GM12878 (cell line): Measurements from ENCODE around the gene EHMT2.

ENCODE experiments used
- ATF3 ChIP-seq: IDR thresholded peaks from 2 replicates; pipeline ENCODE4 v1.6.1; 2011; ENCODE audit warnings: low read depth, mild to moderate bottlenecking, low read length, moderate library complexity, borderline replicate concordance; ENCODE audit errors: extremely low read depth
- CHD2 ChIP-seq: IDR thresholded peaks from 2 replicates; pipeline ENCODE4 v1.6.1; 2011; ENCODE audit warnings: low read depth, low read length, improper control_type of control experiment, borderline replicate concordance
- CREM ChIP-seq: IDR thresholded peaks from 2 replicates; pipeline ENCODE4 v1.6.1; 2014; ENCODE audit warnings: antibody characterized with exemption, low read depth
- CTCF ChIP-seq, 3 experiments: IDR thresholded peaks in 2 of 3; conservative IDR thresholded peaks in 1 of 3; 2 replicates each; pipeline ENCODE4 v1.5.1; 2011; ENCODE audit warnings: low read depth in 3 of 3, low read length in 3 of 3, mild to moderate bottlenecking in 3 of 3, control low read depth in 2 of 3, moderate library complexity in 2 of 3, inconsistent platforms in 1 of 3, mixed read lengths in 1 of 3; ENCODE audit not compliant: control insufficient read depth in 2 of 3, insufficient read depth in 1 of 3; ENCODE audit errors: extremely low read depth in 1 of 3
- EP300 ChIP-seq, 2 experiments: fragments of 150-350 bp in 1 of 2; IDR thresholded peaks; 2 replicates each; pipeline ENCODE4 v1.6.1; 2011 to 2012; ENCODE audit warnings: low read depth in 2 of 2, low read length in 2 of 2, borderline replicate concordance in 1 of 2, improper control_type of control experiment in 1 of 2, inconsistent platforms in 1 of 2; ENCODE audit not compliant: control insufficient read depth in 1 of 2
- JUND ChIP-seq: IDR thresholded peaks from 2 replicates; pipeline ENCODE4 v1.6.1; 2012; ENCODE audit warnings: low read depth, mild to moderate bottlenecking, low read length, improper control_type of control experiment, moderate library complexity
- POLR2A ChIP-seq: IDR thresholded peaks from 2 replicates; pipeline ENCODE4 v1.6.1; 2011; ENCODE audit warnings: low read depth, mild to moderate bottlenecking, low read length
- POLR2AphosphoS5 ChIP-seq: IDR thresholded peaks from 2 replicates; pipeline ENCODE4 v1.6.1; 2011; ENCODE audit warnings: mild to moderate bottlenecking, low read length, inconsistent platforms
- USF2 ChIP-seq: IDR thresholded peaks from 2 replicates; pipeline ENCODE4 v1.6.1; 2011; ENCODE audit warnings: low read depth, low read length, improper control_type of control experiment, borderline replicate concordance
- ZNF274 ChIP-seq: IDR thresholded peaks from one replicate; pipeline ENCODE4 v1.8.0; 2011; ENCODE audit not compliant: insufficient read length, insufficient read depth

GRCh38 chr6:31880616-31881015, 16.9 kb downstream of the EHMT2 start:
- TF ChIP-seq ATF3 (no peak), ZNF274 (no peak), USF2 (no peak), POLR2AphosphoS5 (no peak), CREM (no peak), JUND (no peak), CHD2 (no peak), POLR2A (no peak), CTCF (IDR thresholded peaks at IDR 0.05 in 2 of 3, conservative IDR thresholded peaks at IDR 0.05 in 1 of 3; ENCODE audit: control insufficient read depth in 2 of 3, extremely low read depth in 1 of 3, insufficient read depth in 1 of 3, low read depth in 3 of 3, low read length in 3 of 3) (no peak), EP300 (IDR thresholded peaks at IDR 0.05; ENCODE audit: borderline replicate concordance in 1 of 2, control insufficient read depth in 1 of 2, low read depth in 2 of 2, low read length in 2 of 2) (no peak)
